NB4 (cell line): Measurements from ENCODE around the gene CLK2.

ENCODE experiments used
- DNase-seq: peaks from one replicate; pipeline ENCODE4 v3.0.0; 2010; ENCODE audit warnings: low read depth
- H3K4me3 ChIP-seq: one replicate; pipeline ENCODE4 v1.5.1; 2011; ENCODE audit warnings: mild to moderate bottlenecking, low read depth, low read length, moderate library complexity
- CTCF ChIP-seq: IDR thresholded peaks from one replicate; pipeline ENCODE4 v1.5.1; 2012; ENCODE audit warnings: low read depth, low read length
- MAX ChIP-seq: IDR thresholded peaks from 2 replicates; pipeline ENCODE4 v1.6.1; 2011; ENCODE audit warnings: low read depth, low read length
- MYC ChIP-seq: IDR thresholded peaks from 2 replicates; pipeline ENCODE4 v1.6.1; 2011; ENCODE audit warnings: low read depth, low read length
- POLR2A ChIP-seq: IDR thresholded peaks from 2 replicates; pipeline ENCODE4 v1.6.1; 2011; ENCODE audit warnings: mild to moderate bottlenecking; ENCODE audit not compliant: insufficient read length; ENCODE audit errors: extremely low read depth

Gene CLK2

GRCh38 chr1:155245163-155245524 is 28.2 kb downstream of the CLK2 start:
- no peak for TF ChIP-seq CTCF
- no peak for TF ChIP-seq POLR2A
- TF ChIP-seq MAX = no peak
- no peak for TF ChIP-seq MYC
- H3K4me3 ChIP-seq = peak overlapping the region; percentile 47
- DNase-seq = no peak

DNA sequence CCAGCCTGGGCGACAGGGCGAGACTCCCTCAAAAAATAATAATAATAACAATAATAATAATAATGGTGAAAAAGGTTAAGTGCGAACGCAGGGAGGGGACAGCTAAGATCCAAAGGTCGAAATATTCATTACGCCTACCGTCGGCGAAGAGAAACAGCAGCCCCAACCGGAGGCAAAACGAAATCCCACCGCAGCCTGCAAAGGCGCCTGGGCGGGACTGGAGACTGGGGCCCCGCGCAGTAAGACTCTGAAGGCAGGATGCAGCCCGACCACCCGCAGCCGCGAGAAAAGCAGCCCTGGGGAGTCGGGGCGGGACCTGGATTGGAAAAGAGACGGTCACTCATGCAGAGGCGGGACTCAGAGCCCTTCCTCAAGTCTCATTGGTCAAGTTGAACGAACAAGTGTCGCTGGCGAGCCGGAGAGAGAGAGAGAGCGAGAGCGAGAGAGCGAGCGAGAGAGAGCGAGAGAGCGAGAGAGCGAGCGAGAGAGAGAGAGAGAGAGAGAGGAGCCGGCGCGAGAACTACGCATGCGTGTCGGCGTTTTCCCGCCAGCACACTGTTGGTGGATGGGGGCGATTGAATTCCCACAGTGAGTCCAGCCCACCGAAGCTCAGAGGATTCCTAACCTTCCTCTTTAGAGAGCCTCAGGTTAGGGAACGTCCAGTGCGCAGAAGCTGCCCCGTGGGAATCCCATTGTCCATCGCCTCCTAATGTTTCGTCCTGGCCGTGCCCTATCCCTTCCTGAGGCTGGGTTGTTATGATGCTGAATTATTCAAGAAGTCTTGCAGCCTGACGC is 28.7 kb downstream of the CLK2 start:
- DNase-seq = peak; percentile 99
- peak overlapping the region; percentile 78 for H3K4me3 ChIP-seq
- peak; percentile 72 for TF ChIP-seq MYC
- peak; percentile 75 for TF ChIP-seq POLR2A
- peak; percentile 20 for TF ChIP-seq CTCF
- peak; percentile 6 for TF ChIP-seq MAX

DNA sequence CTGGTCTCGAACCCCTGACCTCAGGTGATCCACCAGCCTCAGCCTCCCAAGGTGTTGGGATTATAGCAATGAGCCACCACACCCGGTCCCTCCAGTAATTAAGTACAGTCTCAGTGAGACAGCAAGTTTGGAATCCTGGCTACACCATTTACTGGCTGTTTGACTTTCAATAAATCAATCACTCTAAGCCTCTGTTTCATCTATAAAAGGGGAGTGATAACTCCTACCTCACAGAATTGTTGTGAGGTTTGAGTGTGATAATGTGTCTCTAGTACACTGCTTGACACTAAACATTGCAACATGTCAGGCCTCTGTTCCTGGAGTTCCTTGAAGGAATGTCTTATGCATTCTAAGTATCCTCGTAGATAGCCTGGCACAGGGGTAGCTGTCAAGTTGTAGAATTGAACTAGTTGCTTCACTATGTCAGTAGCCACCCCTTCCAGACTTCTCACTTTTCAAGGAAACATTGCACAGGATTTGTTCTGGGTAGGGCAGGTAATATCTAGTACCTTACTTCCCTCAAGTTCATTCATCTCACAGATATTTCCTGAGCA is 30.4 kb downstream of the CLK2 start:
- DNase-seq = no peak
- peak overlapping the region; percentile 78 for H3K4me3 ChIP-seq
- no peak for TF ChIP-seq MAX
- TF ChIP-seq MYC = no peak
- no peak for TF ChIP-seq POLR2A
- no peak for TF ChIP-seq CTCF

DNA sequence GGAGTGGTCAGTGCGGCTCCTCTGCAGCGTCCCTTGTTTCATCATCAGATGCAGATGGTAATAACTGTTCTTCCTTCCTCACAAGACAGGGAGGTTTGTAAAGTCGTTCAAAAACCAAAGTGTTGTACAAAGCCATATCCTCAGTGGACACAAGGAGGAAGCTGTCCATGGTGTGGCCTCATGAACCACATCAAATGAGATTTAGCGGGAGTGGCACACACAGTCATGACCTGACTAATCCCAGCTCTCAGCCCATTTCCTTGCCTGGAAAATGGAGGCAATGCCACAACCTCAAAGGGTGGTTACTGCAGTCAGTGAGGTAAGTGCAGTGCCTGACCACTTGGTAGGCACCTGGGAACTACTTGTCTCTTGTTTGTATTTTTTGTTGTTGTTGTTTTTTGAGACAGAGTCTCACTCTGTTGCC is 31.5 kb downstream of the CLK2 start:
- DNase-seq = peak; percentile 83
- H3K4me3 ChIP-seq = peak overlapping the region; percentile 18
- TF ChIP-seq CTCF (no peak), MAX (no peak), MYC (no peak), POLR2A (no peak)

DNA sequence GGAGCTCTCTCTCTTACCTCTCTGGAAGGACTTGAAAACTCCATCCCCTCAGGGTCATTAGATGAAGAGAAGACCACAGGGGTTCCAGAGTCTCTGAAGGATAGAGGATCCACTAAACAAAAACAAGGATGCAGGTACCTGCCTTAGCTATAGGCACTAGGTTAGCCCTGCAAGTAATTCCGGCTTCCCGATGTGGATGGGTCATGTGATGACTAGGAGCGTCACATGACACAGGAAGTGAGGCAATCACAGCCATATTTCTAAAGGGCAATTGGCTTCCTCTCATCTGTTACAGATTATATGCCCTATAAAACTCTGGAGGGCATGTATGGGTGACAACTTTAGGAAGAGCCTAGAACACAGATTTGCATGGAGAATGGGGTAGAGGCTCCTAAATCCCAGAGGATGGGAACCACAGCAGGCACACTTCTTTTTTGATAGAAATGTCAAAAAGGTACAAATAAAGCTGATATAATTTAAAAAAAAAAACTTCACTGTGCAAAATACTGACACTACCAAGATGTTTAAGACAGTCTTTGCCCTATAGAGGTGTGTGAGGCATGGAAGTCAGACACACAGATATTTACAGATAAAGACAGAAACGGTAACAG is 32.1 kb downstream of the CLK2 start:
- peak overlapping the region; percentile 70 for H3K4me3 ChIP-seq
- DNase-seq = peak; percentile 86
- TF ChIP-seq CTCF (no peak), POLR2A (no peak), MYC (peak; percentile 47), MAX (peak; percentile 95)
